Measurements from ENCODE around the gene CTSW.

DNA sequence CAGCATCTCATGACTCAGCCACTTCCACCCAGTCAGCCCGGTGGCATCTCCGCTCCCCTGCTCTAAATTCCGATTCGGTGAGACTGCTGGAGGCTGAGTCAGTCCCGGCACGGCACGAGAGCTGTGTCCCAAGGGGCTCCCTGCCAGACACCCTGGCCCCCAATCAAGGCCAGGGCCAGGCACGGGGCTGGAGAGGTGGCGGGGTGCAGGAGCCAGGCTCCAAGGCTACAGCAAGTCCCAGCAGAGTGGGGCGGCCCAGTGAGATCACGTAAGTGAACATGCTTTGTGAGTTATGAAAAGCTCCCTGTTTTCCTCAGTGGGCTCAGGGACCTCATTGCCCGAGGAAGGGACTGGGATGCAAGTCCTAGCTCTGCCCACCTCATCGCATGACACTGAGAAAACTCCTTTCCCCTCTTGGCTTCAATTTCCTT, 36.2 kb downstream of the CTSW start:
- peak; percentile 90 for TF ChIP-seq NFE2L2 (IDR thresholded peaks at IDR 0.05; ENCODE audit: low read depth, low read length)
- TF ChIP-seq, protein P1, sequence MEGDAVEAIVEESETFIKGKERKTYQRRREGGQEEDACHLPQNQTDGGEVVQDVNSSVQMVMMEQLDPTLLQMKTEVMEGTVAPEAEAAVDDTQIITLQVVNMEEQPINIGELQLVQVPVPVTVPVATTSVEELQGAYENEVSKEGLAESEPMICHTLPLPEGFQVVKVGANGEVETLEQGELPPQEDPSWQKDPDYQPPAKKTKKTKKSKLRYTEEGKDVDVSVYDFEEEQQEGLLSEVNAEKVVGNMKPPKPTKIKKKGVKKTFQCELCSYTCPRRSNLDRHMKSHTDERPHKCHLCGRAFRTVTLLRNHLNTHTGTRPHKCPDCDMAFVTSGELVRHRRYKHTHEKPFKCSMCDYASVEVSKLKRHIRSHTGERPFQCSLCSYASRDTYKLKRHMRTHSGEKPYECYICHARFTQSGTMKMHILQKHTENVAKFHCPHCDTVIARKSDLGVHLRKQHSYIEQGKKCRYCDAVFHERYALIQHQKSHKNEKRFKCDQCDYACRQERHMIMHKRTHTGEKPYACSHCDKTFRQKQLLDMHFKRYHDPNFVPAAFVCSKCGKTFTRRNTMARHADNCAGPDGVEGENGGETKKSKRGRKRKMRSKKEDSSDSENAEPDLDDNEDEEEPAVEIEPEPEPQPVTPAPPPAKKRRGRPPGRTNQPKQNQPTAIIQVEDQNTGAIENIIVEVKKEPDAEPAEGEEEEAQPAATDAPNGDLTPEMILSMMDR (conservative IDR thresholded peaks at IDR 0.05; ENCODE audit: low read depth, low read length) = no peak
- no peak for TF ChIP-seq SMC3 (IDR thresholded peaks at IDR 0.05; ENCODE audit: low read depth, low read length)
- TF ChIP-seq POLR2A (IDR thresholded peaks at IDR 0.05; ENCODE audit: low read depth, low read length) = peak; percentile 75
- TF ChIP-seq MAFK (IDR thresholded peaks at IDR 0.05; ENCODE audit: low read depth, low read length) = peak; percentile 64; the same call in 1 of the 2 replicates
- TF ChIP-seq RFX5 (IDR thresholded peaks at IDR 0.05; ENCODE audit: low read depth, low read length) = no peak
- no peak for TF ChIP-seq CEBPB (IDR thresholded peaks at IDR 0.05; ENCODE audit: low read depth, low read length)
- TF ChIP-seq CHD1 (IDR thresholded peaks at IDR 0.05; ENCODE audit: low read depth, low read length) = no peak

Data from IMR-90 (cell line).